Measurements from ENCODE around the gene RIC8A.

Gene RIC8A

GRCh38 chr11:203945-204586 lies 3.4 kb upstream of the RIC8A start:
- TF ChIP-seq, protein P1, sequence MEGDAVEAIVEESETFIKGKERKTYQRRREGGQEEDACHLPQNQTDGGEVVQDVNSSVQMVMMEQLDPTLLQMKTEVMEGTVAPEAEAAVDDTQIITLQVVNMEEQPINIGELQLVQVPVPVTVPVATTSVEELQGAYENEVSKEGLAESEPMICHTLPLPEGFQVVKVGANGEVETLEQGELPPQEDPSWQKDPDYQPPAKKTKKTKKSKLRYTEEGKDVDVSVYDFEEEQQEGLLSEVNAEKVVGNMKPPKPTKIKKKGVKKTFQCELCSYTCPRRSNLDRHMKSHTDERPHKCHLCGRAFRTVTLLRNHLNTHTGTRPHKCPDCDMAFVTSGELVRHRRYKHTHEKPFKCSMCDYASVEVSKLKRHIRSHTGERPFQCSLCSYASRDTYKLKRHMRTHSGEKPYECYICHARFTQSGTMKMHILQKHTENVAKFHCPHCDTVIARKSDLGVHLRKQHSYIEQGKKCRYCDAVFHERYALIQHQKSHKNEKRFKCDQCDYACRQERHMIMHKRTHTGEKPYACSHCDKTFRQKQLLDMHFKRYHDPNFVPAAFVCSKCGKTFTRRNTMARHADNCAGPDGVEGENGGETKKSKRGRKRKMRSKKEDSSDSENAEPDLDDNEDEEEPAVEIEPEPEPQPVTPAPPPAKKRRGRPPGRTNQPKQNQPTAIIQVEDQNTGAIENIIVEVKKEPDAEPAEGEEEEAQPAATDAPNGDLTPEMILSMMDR (conservative IDR thresholded peaks at IDR 0.05): no peak
- H3K27ac ChIP-seq: no peak overlapping the region

DNA sequence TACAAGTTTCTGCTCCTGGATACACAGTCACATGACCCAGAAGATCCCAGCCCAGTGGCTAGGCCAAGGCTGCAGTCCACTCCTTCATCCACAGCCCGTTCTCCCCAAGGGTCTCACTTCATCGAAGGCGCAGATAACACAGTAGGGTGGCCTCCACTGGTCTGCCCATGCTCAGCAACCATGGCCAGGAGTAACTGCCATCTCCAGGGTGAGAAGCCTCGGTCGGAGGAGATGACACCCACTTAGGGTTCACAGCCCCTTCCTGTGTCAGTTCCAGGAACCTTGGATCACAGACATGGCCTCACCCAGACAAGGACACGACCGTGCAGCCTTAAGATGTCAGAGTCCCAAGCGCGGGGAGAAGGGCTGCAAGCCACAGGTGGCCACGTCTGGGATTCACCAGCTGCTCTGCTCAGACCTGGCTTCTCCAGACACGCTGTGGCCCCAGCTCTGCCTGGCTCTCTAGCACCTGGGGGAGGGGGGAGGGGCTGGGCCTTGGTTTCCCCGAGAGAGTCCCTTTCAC lies 2.9 kb upstream of the RIC8A start:
- TF ChIP-seq, protein P1 (conservative IDR thresholded peaks at IDR 0.05): no peak

GRCh38 chr11:205221-206001 lies 2.1 kb upstream of the RIC8A start:
- TF ChIP-seq, protein P1 (conservative IDR thresholded peaks at IDR 0.05): no peak
- H3K27ac ChIP-seq: peak overlapping the region; percentile 96; the same call in 1 of the 2 replicates

More for the DNA sequence above, 2.9 kb upstream of the RIC8A start:
- H3K27ac ChIP-seq: no peak overlapping the region

- H3K27ac ChIP-seq: peak overlapping the region; percentile 96
- TF ChIP-seq, protein P1 (conservative IDR thresholded peaks at IDR 0.05): no peak
Observed at GRCh38 chr11:206002-206384, 1.5 kb upstream of the RIC8A start.

DNA sequence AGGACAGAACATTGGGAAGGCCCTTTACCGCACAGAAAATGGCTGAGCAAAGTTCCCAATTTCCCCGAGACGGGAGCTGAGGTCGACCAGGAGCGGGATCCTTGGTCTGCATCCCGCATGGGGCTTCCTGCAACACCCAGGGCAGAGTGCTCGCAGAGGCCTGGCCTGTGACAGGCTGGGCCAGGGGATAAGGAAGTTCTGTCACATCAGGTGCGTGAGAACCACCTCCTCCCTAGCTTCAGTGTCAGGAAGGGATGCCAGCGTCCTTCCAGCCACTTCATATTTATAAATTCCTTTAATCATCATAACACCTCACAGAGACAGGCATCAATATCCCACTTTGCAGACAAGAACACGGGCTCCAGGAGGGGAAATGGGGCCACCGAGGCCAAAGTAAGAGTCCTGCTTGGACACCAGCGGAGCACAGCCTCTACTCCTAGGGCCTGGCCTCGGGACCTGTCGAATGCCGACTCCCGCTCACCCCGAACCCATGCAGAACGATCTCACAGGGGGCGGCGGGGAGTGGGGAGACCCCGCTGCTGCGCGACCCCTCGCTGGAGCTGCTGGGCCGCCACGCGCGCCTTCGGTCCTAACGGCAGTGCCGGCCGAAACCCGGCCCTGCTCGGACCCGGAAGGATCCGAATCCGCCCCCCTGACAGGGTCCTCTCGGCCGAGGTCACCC lies 841 bp upstream of the RIC8A start:
- TF ChIP-seq, protein P1 (conservative IDR thresholded peaks at IDR 0.05): no peak
- peak overlapping the region; percentile 96 for H3K27ac ChIP-seq

DNA sequence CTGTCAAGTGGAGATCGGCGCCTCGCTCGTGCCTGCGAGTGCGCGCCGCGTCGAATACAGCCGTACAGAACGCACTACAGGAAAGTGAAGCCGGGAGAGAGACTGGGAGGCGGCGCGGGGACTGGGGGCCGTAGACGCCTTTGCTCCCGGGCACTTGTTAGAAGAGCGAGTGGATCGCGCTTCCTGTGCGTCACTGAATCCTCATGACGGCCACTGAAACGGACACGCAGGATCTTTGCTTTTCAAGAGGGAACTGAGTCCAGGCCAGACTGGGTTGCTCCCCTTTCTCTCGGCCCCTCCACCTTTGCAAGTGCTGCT lies 314 bp downstream of the RIC8A start:
- peak overlapping the region; percentile 96 for H3K27ac ChIP-seq
- TF ChIP-seq, protein P1 (conservative IDR thresholded peaks at IDR 0.05): no peak

All from VCaP (cell line).